HG03097 (cell line): ENCODE data around the gene PCP4L1.
"Not testable (repeated sequence)": the region's sequence is repeated elsewhere in the genome, so short reads cannot be mapped to it uniquely, and the experiment has no call there.

ENCODE experiments used
- ATAC-seq: cut with Tn5 transposase; IDR thresholded peaks from one replicate; pipeline ENCODE4 v1.9.1; 2021; ENCODE audit not compliant: unreplicated experiment, low FRiP score

PCP4L1 gene

DNA sequence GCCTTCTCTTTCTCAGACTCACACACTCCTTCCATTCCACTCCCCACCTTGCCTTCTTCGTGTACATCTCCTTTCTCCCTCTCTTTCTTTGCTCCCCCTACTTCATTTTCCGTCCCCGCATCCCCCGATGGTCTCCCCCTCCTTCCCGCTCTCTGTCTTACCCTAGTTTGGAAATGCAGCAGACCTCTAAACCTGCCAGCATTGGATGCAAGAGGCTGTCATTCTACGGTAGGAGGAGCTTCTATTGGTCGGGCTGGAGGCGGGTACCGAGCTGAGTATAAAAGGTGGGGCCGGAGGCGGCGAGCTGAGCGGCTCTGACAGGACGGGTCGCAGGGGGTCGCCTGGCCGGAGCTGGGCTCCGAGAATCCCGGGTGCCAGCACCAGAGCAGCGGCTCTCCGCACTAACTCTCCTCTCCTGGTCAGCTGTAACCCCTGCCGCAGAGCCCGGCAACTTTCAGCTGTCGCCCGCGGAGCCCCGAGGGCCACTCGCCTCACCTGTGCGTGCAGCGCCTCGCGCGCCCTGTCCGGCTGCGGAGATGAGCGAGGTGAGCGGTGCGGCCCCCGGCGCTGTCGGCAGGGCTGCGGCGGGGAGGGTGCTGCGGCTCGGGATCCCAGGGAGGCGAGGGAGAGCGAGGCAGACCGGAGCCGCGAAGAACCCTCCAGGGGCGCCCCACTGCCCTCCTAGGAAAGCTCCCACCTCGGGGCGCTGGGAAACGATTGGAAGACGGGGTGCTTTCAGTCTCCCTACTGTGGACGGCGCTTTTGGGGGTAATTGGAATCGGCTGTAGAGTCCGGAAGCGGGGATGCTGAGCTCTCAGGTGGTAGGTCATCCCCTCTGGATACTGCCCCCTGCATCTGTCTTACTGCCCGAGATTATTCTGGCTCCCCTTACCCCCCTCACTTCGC, at the start of gene PCP4L1:
TSS of gene PCP4L1 (plus strand) at position 307 of the 906 bp plus-strand sequence. CDS start at position 537, 230 bp downstream.
- peak; percentile 80 for ATAC-seq

GRCh38 chr1:161209790-161210409, 48.6 kb upstream of the PCP4L1 start:
- peak; percentile 56 for ATAC-seq

DNA sequence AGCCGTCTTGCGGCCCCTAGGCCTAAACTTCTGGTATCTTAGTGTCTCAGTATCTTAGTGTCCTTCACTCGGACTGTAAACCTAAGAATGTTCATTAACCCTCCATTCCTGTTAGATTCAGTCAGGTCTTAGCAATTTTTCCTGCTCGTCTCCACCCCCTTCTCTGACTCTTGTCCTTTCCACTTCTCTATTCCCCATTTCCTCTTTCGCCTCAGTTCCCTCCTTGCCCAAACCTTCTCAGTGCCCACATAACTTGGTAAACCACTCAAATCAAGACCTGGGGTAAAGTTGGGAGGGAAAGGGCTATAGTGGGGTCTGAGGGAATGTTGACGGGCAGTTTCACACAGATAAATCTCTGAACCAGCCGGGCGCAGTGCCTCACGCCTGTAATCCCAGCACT, 44.2 kb upstream of the PCP4L1 start:
- ATAC-seq, result no peak

DNA sequence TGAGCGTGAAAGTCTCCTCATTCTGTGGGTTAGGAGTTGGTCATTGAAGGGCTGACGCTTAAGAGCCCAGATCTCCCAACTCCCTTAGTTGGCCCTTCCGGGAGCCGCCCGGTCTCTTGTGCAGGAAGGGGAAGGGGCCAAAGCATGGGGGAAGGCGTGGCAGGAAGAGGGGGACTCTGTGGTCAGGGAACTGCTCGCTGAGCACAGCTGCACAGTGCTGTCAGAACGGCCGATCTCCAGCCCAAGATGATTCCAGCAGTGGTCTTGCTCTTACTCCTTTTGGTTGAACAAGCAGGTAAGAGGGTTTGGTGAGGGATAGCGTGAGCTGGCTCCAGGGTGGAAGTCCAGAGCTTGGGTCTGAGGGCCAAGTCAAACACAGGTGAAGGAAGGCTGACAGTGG, 43.5 kb upstream of the PCP4L1 start, which contains the start of gene FCER1G:
TSS of gene FCER1G (plus strand) at position 220 of the 400 bp plus-strand sequence. CDS start at position 247, 27 bp downstream.
- no peak for ATAC-seq

- ATAC-seq, result peak; percentile 78
Measured at GRCh38 chr1:161216945-161217712, 41.4 kb upstream of the PCP4L1 start.

GRCh38 chr1:161217831-161218230, 40.7 kb upstream of the PCP4L1 start:
- ATAC-seq, result peak; percentile 15

DNA sequence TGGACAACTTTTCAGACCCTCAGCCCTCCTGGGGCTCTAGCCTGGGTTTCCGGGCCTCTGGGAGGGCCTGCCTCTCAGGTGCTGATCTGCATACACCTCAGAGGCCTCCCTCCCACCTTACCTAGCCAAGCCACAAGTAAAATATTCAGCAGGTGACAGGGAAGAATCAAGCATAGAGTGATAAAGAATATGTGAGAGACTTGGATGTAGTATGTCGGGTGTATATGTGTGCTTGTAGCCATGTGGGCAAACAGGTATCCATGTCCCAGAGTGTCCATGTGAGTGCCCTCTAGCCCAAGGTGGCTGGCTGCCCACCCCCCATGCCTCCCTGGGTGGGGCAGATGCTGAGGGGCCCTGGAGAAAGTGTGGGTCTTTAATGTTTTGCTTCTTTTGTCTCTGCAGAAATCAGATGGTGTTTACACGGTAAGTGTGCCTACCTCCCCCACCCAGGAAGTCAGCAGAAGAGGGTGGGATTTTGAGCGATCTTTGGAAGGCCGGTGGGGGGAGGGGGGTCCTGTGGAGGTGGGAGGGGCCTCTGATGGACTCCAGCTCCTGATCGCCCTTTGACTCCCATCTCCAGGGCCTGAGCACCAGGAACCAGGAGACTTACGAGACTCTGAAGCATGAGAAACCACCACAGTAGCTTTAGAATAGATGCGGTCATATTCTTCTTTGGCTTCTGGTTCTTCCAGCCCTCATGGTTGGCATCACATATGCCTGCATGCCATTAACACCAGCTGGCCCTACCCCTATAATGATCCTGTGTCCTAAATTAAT, 40.1 kb upstream of the PCP4L1 start:
- ATAC-seq, result no peak

GRCh38 chr1:161219078-161219892, 39.3 kb upstream of the PCP4L1 start:
- no peak for ATAC-seq

DNA sequence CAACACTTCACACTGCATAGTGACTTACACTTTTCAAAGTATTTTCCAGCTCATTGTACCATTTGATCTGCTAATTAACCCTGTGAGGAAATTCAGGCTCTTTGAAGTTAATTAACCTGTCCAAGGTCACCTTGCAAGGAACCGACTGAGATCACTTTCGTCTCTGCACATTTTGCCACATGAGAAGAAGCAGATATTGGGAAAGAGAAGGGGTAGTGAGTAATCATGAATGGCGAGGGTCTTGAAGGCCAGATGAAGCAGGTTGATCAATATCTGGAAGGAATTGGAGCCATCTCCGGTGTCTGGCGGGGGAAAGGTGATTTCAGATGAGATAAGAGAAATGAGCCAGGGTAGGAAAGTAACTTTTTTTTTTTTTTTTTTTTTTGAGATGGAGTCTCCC, 38.5 kb upstream of the PCP4L1 start:
- no peak for ATAC-seq

DNA sequence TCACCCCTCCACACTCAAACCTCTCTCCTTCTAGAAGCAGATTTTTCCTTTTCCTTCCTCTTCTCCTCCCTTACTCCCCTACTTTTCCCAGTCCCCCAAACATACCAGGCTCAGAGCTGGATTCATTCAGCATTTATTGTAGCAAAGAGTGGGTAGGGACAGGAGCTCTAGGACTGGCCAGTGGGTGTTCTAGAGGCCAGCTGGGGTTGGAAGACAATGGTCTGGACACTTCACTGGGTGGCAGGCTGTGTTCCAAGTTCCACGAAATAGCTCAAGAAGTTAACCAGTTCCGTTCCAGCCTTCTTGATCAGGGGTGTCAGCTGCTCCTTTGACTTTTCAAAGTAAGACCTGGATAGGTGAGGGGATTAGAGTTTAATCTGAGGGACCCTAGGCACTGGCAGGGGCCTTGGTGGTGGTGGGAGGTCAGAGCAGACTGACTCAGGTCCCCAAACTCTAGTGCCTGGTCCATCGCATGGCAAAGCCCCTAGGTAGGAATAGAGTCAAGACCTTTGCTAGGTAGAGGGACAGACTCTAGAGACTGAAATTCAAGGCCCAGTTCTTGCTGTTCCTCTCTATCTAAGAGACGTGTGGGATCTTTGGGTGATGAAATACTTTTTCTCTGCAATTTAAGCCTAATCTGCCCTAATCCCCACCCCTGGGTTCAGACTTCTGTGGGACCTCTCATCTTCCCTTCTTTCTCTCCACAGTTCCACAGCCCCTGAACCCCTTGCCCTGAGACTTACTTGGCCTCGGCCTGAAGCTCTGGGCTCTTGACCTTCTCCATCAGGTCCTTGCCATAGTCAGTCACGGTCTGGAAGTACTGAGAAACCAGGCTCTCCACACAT, 36.1 kb upstream of the PCP4L1 start:
- ATAC-seq, result no peak

DNA sequence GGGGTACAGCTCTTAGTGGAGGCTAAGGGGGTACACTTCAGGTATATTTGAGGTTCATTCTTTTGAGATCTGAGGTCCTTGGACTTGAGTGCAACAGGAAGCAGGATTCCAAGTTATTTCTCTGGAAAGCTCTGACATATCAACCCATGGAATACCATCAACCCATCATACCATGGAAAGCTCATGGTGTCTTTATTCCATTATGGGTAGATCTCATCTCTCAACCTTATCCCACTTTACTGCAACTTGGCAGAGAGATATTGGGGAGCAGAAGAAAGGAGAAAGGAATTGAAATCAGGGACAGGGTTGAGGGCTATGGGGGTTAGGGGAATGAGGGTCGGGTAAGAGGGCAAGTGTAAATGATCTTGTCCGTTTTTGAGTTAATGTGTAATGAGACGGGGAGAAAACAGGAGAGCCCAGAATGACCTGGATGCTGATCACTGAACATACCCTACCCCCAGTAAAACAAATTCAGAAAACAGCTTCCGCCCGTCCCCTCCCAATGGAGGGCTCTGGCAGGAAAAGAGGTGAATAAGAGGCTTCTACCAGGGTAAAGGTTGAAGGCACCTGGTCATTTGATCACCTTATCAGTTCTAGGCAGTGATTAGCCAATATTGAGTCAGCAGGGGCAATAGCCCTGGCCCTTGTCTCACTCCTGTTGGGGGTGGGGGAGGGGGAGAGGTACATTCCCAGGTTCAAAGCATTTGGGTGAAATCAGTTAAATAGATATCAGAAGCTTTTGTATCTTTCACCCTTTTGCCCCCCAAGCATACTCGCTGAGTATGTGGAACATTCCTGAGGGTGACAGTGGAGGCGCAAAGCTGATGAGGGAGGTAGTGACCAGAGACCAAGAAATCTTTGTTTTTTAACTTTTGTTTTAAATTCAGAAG, 34.5 kb upstream of the PCP4L1 start:
- no peak for ATAC-seq

- ATAC-seq, result not testable (repeated sequence)
Measured at GRCh38 chr1:161224695-161225087, 33.9 kb upstream of the PCP4L1 start.

DNA sequence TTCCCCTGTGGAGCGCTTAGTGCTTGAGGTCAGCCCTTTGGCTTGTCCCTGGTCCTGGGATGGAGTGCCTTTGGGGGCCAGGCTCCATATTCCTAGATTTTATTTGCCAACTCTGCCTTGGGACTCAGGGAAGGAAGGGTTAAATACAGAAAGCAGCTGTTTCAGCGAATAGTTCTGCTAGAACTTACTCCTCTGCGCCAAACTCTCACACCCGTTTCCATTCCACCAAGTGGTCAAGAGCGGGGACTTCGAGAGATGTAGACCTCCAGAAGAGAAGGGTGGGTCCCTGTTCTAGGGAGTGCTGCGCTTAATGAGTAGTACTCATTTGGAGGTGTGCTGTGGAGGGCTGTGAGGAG, 33.4 kb upstream of the PCP4L1 start:
- no peak for ATAC-seq

DNA sequence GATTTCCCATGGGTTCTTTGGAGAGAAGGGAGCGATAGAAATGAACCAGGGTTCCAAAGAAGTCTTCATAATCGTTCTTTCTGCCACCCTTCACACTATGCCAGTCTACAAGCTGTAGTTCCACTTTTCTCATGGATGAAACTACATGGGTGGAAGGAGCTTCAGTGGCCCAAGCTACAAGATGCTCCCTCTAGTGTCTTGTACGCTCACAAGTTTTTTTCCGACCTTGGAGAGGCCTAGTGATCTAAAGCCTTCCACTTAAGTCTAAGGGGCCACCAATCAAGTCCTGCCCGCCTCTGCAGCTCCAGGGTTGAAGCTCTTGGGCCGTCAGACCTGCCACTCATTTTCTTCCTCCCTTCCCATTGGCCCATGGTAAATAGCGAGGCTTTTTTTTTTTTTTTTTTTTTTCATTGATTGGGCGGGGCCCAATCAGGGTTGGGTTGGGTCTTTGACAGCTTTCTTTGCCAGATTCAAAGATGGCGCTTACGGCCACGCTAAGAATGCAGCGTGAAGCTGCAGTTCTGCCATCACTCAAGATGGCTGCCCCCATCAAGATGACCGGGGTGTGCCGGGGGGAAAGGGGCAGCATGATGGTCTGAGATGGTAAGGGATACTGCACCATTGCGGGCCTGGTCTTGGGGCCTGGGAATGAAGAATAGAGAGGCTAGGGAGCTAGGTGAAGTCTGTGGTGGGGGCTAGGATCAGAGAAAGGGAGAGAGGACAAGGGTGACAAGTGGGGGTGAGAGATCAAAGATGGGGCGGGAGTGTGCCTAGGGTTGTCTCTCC, 32.8 kb upstream of the PCP4L1 start, which contains the start of gene TOMM40L:
TSS of gene TOMM40L (plus strand) at position 527 of the 786 bp plus-strand sequence. CDS start 430 bp downstream, outside the sequence.
- ATAC-seq, result peak; percentile 89

- no peak for ATAC-seq
Measured at GRCh38 chr1:161226320-161226711, 32.2 kb upstream of the PCP4L1 start.

- no peak for ATAC-seq
Measured at GRCh38 chr1:161226759-161227158, 31.8 kb upstream of the PCP4L1 start.
